Measurements from ENCODE around the gene PLEKHG4B.
"Not testable (repeated sequence)": the region's sequence is repeated elsewhere in the genome, so short reads cannot be mapped to it uniquely, and the experiment has no call there.

Gene PLEKHG4B

DNA sequence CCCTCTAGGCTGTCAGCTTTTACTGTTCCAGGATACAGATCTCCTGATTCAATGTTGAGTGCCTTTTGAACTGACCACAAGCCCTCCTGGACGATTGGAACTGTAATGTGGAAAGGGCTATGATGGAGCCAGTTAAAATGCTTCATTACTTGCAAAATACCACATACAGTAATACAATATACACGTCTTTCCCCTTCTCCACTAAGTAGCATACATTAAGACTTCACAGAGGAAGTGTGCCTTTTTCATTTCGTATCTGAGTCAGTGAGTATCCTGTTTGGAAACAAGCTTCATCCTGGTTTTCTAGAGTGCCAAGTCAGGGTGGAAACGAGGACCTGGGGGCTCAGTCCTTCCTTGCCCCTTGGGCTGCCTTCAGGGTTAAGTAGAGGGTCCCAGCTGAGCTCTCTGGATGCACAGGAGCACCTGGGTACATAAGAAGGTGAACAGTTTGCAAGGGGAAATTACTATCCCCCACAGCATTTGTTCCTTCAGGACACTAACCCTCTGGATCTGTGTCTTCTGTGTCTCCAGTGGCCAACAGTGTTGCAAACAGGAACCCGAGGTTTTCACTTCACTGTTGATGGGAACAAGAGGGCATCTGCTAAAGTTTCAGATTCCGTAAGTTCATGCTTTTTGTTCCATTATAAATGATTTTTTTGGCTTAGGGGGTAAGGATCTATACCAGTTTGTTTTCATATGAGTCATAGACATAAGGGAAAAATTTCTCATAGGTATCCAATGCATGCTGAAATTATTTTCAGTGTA, 131.2 kb downstream of the PLEKHG4B start:
- not testable (repeated sequence) for DNase-seq (ENCODE audit: low read depth)

DNA sequence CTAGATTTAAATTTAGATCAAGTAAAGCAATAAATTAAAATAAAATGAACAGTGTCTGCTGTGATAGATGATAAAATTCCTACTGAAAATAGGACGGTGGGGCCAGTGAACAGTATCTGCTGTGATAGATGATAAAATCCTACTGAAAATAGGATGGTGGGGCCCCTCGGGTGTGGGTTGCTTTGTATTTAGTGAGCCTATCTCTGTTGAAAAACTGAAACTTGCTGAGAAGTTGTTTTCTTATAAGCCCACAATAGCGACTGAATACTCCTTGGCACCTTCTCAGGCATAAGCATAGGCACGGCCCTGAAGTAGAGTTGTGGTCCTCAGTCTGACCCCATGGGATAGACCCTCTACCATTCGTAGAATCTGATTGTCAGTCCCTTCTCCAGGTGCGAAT, 131.8 kb downstream of the PLEKHG4B start:
- no peak for DNase-seq (ENCODE audit: low read depth)

DNA sequence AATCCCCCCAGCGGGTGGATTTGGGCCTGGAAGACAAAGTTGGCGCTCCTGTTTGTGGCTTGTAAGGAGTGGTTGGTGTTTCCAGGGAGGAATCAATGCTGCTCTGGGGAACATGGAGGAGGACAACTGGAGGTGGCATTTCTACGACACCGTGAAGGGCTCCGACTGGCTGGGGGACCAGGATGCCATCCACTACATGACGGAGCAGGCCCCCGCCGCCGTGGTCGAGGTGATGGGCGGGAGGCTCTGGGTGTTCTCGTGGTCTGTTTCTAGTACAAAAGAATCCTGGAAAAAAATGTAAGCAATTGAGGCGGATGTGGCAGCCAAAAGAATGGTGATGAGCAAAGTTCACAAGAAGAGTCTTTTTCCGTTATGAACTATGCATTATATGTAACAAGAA, 133.4 kb downstream of the PLEKHG4B start:
- DNase-seq (ENCODE audit: low read depth), result no peak

DNA sequence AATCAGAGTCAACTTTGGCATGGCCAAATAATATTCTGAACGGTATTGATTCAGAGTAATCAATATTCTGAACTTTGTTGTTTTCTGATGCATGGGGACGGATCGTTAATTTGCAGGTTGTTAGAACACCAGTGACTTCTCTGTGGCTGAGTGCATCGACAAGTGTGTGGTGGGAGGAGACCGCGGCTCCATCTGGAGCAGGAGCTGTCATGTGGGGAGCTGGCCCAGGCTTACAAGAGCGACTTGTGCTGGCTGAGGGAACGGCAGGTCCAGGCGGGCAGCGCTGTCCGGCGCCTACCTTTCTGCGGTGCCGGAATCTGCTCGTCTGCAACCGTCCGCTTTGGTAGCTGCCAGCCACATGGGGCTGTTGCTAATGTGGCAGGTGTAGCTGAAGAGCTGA, 135.4 kb downstream of the PLEKHG4B start:
- not testable (repeated sequence) for DNase-seq (ENCODE audit: low read depth)

DNA sequence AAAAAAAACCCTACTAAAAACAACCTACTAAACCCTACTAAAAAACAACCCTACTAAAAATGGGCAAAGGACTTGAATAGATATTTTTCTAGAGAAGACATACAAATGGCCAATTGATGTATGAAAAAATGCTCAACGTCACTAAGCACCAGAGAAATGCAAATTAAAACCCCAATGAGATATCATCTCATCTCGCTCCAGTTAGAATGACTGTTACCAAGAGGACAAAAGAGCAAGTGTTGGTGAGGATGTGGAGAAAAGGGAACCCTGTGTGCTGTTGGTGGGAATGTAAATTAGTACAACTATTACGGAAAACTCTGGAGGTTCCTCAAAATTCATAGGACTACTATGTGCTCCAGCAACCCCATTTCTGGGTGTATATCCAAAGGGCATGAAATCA, 136.9 kb downstream of the PLEKHG4B start:
- DNase-seq (ENCODE audit: low read depth), result no peak

DNA sequence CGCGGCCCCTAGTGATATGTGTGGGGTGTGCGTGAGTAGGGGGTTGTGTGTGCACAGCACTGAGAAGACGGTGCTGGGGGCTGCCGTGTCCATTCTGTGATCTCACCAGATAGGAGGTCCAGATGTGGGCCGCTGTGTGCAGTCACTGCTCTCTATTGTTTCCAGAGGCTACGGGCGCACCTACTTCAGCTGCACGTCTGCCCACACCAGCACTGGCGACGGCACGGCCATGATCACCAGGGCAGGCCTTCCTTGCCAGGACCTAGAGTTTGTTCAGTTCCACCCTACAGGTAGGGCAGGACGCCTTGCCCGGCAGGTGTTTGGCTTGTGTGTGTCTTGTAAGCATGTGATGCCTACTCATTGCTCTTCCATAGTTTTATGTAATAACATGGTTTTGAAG, 138.7 kb downstream of the PLEKHG4B start:
- no peak for DNase-seq (ENCODE audit: low read depth)

DNA sequence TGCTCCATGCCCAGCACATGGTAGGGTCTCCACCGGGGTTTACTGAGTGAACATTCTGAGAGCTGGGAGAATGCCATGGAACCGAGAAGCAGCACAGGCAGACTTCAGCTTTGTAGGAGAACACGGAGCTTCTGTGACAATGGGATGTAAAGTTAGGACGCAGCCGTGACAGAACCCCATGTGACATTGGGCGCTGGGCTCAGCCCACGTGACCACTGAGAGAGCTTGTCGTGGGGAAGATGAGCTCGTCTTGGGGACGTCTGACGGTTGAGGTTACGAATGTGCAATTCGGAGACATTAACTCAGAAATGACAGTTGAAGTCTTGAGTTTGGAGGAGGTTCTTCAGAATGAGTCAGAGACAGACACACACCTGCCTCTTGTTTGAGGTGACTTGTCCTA, 139.7 kb downstream of the PLEKHG4B start:
- DNase-seq (ENCODE audit: low read depth), result no peak

DNA sequence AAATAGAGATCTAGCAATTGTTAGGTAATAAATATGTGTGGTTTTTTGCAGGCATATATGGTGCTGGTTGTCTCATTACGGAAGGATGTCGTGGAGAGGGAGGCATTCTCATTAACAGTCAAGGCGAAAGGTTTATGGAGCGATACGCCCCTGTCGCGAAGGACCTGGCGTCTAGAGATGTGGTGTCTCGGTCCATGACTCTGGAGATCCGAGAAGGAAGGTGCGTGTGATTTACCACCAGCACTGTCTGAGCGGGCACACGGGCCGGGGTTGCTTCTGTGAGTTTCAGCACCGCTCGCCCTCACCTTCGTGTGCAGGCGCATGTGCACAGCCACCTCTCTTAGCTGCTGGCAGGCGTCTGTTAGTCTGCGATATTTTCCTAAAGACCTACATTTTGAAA, 141.5 kb downstream of the PLEKHG4B start:
- not testable (repeated sequence) for DNase-seq (ENCODE audit: low read depth)

DNA sequence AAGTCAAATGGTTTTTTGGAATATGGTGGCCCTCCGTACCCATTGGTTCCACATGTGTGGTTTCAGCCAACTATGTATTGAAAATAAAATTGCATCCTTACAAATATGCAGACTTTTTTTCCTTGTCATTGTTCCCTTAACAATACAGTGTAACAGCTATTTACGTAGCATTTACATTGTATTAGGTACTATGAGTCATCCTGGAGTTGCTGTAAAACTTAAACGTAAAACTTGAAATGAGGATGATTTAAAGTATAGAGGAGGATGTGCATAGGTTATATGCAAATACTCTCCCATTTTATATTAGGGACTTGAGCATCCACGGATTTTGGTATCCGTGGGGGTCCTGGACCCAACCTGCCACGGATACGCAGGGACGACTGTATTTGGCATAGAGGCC, 142.5 kb downstream of the PLEKHG4B start:
- no peak for DNase-seq (ENCODE audit: low read depth)

DNA sequence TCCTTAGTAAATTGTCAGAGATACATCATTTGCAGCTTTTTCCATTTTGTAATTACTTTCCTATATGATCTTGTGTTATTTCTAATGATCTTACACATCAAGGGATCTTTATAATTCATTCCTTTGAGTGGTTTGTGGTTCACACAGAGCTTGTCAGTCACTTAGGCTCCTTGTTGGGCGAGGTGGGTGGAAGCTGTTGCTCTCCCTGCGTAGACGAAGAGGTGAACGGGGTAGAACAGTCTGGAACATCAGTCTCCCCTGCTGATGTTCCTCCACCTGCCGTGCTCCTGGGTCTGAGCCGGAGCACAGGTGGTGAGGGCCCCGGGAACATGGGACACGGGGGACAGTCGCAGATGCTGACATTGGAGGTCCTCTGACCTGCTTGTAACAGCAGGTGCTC, 143.6 kb downstream of the PLEKHG4B start:
- DNase-seq (ENCODE audit: low read depth), result not testable (repeated sequence)

DNA sequence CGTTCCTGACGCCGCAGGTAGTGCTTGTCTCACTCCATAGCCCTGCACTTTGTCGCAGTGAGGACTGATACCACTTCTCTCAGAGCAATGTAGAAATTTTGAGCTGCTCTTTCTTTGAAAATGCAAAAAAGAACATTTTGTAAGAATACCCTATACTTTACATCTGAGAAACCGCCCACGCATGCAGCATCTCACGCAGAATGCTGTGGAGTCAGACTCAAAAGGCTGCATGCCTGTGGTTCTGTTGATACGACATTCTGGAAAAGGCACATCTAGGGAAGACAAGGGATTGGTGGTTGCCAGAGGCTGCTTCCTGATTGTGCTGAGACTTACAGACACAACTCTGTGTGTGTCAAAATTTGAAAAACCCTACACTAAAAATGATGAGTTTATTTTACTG, 146.0 kb downstream of the PLEKHG4B start:
- DNase-seq (ENCODE audit: low read depth), result not testable (repeated sequence)
